Mesendoderm (in vitro differentiated cells): ENCODE measurements around the gene SEMA4A.
"Not testable (repeated sequence)": the region's sequence is repeated elsewhere in the genome, so short reads cannot be mapped to it uniquely, and the experiment has no call there.

Experiments used
- DNase-seq: peaks from one replicate; pipeline ENCODE4 v3.0.0; 2013
- H2AK5ac ChIP-seq: 2 replicates; pipeline ENCODE4 v1.6.1; 2013; ENCODE audit warnings: low read length, inconsistent platforms
- H2BK120ac ChIP-seq: 2 replicates; pipeline ENCODE4 v1.6.1; 2013; ENCODE audit warnings: low read depth, mild to moderate bottlenecking, low read length, moderate library complexity, mixed read lengths
- H2BK15ac ChIP-seq: replicated peaks from 2 replicates; pipeline ENCODE4 v1.6.1; 2013; ENCODE audit warnings: low read depth, mild to moderate bottlenecking, moderate library complexity
- H2BK5ac ChIP-seq: 2 replicates; pipeline ENCODE4 v1.6.1; 2013; ENCODE audit warnings: low read length, inconsistent platforms
- H3K18ac ChIP-seq: 2 replicates; pipeline ENCODE4 v1.6.1; 2013; ENCODE audit warnings: mild to moderate bottlenecking, low read length, mixed read lengths
- H3K23ac ChIP-seq: one replicate; pipeline ENCODE4 v1.6.1; 2013; ENCODE audit warnings: low read length
- H3K27ac ChIP-seq: 2 replicates; pipeline ENCODE4 v1.5.1; 2013; ENCODE audit warnings: low read depth, mild to moderate bottlenecking, inconsistent platforms, low read length, moderate library complexity
- H3K27me3 ChIP-seq: 2 replicates; pipeline ENCODE4 v1.6.1; 2013; ENCODE audit warnings: low read length, control low read depth, mild to moderate bottlenecking, inconsistent platforms; ENCODE audit not compliant: insufficient read depth, poor library complexity
- H3K36me3 ChIP-seq: 2 replicates; pipeline ENCODE4 v1.6.1; 2013; ENCODE audit warnings: low read length, inconsistent platforms; ENCODE audit not compliant: control insufficient read depth, insufficient read depth
- H3K4ac ChIP-seq: one replicate; pipeline ENCODE4 v1.6.1; 2013; ENCODE audit warnings: low read depth, mild to moderate bottlenecking, low read length, moderate library complexity
- H3K4me1 ChIP-seq: 2 replicates; pipeline ENCODE4 v1.6.1; 2013; ENCODE audit warnings: low read depth, low read length, inconsistent platforms; ENCODE audit not compliant: control insufficient read depth
- H3K4me2 ChIP-seq: 2 replicates; pipeline ENCODE4 v1.6.1; 2013; ENCODE audit warnings: low read length
- H3K4me3 ChIP-seq: 2 replicates; pipeline ENCODE4 v1.5.1; 2013; ENCODE audit warnings: mild to moderate bottlenecking, low read length
- H3K56ac ChIP-seq: one replicate; pipeline ENCODE4 v1.6.1; 2013; ENCODE audit warnings: low read length
- H3K79me1 ChIP-seq: 2 replicates; pipeline ENCODE4 v1.6.1; 2013; ENCODE audit warnings: low read length, inconsistent platforms
- H3K79me2 ChIP-seq: 2 replicates; pipeline ENCODE4 v1.6.1; 2013; ENCODE audit warnings: mild to moderate bottlenecking, low read length; ENCODE audit not compliant: control insufficient read depth, insufficient read depth
- H3K9ac ChIP-seq: 2 replicates; pipeline ENCODE4 v1.6.1; 2013; ENCODE audit warnings: low read length, inconsistent platforms
- H4K5ac ChIP-seq: one replicate; pipeline ENCODE4 v1.6.1; 2013; ENCODE audit warnings: low read length
- H4K8ac ChIP-seq: one replicate; pipeline ENCODE4 v1.6.1; 2013; ENCODE audit warnings: low read depth, mild to moderate bottlenecking, control low read depth, low read length, moderate library complexity
- WGBS: extraction: QIAGEN DNeasy Blood & Tissue Kit; methylation state at CpG from one replicate; pipeline ENCODE4 v1.1.7; 2013; ENCODE audit warnings: low lambda C conversion rate, missing lambda C conversion rate; ENCODE audit not compliant: insufficient coverage; ENCODE audit errors: extremely low coverage; 5-methylcytosine and 5-hydroxymethylcytosine counted together

The SEMA4A gene

GRCh38 chr1:156180471-156180870 lies 27.1 kb downstream of the SEMA4A start:
- H3K4me3 ChIP-seq: no peak overlapping the region
- peak overlapping the region; percentile 9 for H3K9ac ChIP-seq
- H3K56ac ChIP-seq: peak overlapping the region; percentile 54
- no CpG with 5 or more reads among the region's 3 CpGs for WGBS
- peak overlapping the region; percentile 54 for H2BK5ac ChIP-seq
- H3K4ac ChIP-seq: peak overlapping the region; percentile 96
- H2BK120ac ChIP-seq: peak overlapping the region; percentile 64
- H3K79me2 ChIP-seq: no peaks in the 10 kb centered on the region
- no peak overlapping the region for H3K23ac ChIP-seq
- no peak overlapping the region for H4K5ac ChIP-seq
- no peaks in the 10 kb centered on the region for H3K27me3 ChIP-seq
- DNase-seq: no peak
- peak overlapping the region; percentile 86 for H2BK15ac ChIP-seq
- peak overlapping the region; percentile 88 for H3K18ac ChIP-seq
- H3K36me3 ChIP-seq: no peaks in the 10 kb centered on the region
- no peak overlapping the region for H4K8ac ChIP-seq
- peaks cover 10% of the 10 kb centered on the region for H3K4me1 ChIP-seq
- H2AK5ac ChIP-seq: peak overlapping the region; percentile 48
- H3K79me1 ChIP-seq: no peaks in the 10 kb centered on the region
- H3K4me2 ChIP-seq: no peak overlapping the region
- H3K27ac ChIP-seq: peak overlapping the region; percentile 66

- H2BK5ac ChIP-seq, H4K5ac ChIP-seq, H3K79me1 ChIP-seq, H3K79me2 ChIP-seq, H3K18ac ChIP-seq, H3K23ac ChIP-seq, H3K36me3 ChIP-seq, H3K4me2 ChIP-seq, H3K4ac ChIP-seq, H3K4me3 ChIP-seq, H2BK120ac ChIP-seq, H4K8ac ChIP-seq, H2BK15ac ChIP-seq, H2AK5ac ChIP-seq, H3K27me3 ChIP-seq: not testable (repeated sequence)
- Histone ChIP-seq H3K4me1 (peaks cover 10% of the 10 kb centered on the region), H3K27ac (peak overlapping the region; percentile 66), H3K9ac (peak overlapping the region; percentile 26), H3K56ac (peak overlapping the region; percentile 6)
- WGBS: no CpG with 5 or more reads among the region's 8 CpGs
- peak; percentile 92 for DNase-seq
These were observed 28.1 kb downstream of the SEMA4A start for GRCh38 chr1:156181391-156181924.

- H3K4ac ChIP-seq: peak overlapping the region; percentile 95
- peak overlapping the region; percentile 98 for H2BK5ac ChIP-seq
- H2BK15ac ChIP-seq, H3K23ac ChIP-seq, H2AK5ac ChIP-seq, H3K4me2 ChIP-seq, H3K27me3 ChIP-seq, H3K4me1 ChIP-seq, H3K79me2 ChIP-seq, H3K36me3 ChIP-seq, DNase-seq, H3K79me1 ChIP-seq, H3K4me3 ChIP-seq, H4K5ac ChIP-seq, H4K8ac ChIP-seq: not testable (repeated sequence)
- H3K18ac ChIP-seq: peak overlapping the region; percentile 90
- H3K27ac ChIP-seq: peak overlapping the region; percentile 91
- peak overlapping the region; percentile 56 for H3K9ac ChIP-seq
- peak overlapping the region; percentile 91 for H3K56ac ChIP-seq
- peak overlapping the region; percentile 92 for H2BK120ac ChIP-seq
- no CpG with 5 or more reads among the region's 12 CpGs for WGBS
These were observed 28.8 kb downstream of the SEMA4A start for GRCh38 chr1:156182010-156182779.

GRCh38 chr1:156186347-156187177 lies 33.2 kb downstream of the SEMA4A start:
- H3K18ac ChIP-seq: peak overlapping the region; percentile 9
- H4K5ac ChIP-seq, H3K4me2 ChIP-seq, H3K4me3 ChIP-seq, H3K4me1 ChIP-seq, H3K36me3 ChIP-seq, H3K4ac ChIP-seq, H2BK5ac ChIP-seq, H3K23ac ChIP-seq, H3K27ac ChIP-seq, H3K79me1 ChIP-seq, H4K8ac ChIP-seq, H2BK15ac ChIP-seq, H3K9ac ChIP-seq, H3K27me3 ChIP-seq, H3K56ac ChIP-seq, H3K79me2 ChIP-seq, H2AK5ac ChIP-seq, H2BK120ac ChIP-seq: not testable (repeated sequence)
- whole genome bisulfite sequencing: no CpG with 5 or more reads among the region's 2 CpGs
- DNase-seq: peak; percentile 20

- WGBS: no CpG with 5 or more reads among the region's 4 CpGs
- not testable (repeated sequence) for DNase-seq, H3K4me2 ChIP-seq, H2BK15ac ChIP-seq, H3K18ac ChIP-seq, H4K8ac ChIP-seq, H3K9ac ChIP-seq, H2BK120ac ChIP-seq, H3K23ac ChIP-seq, H2BK5ac ChIP-seq, H3K36me3 ChIP-seq, H3K27me3 ChIP-seq, H3K27ac ChIP-seq, H2AK5ac ChIP-seq, H4K5ac ChIP-seq, H3K4me1 ChIP-seq, H3K4me3 ChIP-seq, H3K4ac ChIP-seq, H3K56ac ChIP-seq, H3K79me1 ChIP-seq
- peaks cover 10% of the 10 kb centered on the region for H3K79me2 ChIP-seq
These were observed 36.9 kb downstream of the SEMA4A start for GRCh38 chr1:156190265-156190664.
